ENCODE measurements around the gene IL6. TPM values are rescaled to one million over a fixed set of nuclear protein-coding genes. Genes with fewer than 3 reads are reported as not detected.
A peak's percentile ranks its signal among the peaks of the same experiment; 100 is the strongest.
"Not testable (repeated sequence)": the region's sequence is repeated elsewhere in the genome, so short reads cannot be mapped to it uniquely, and the experiment has no call there.

The IL6 gene
- 1 to 10 TPM in 1 of 2 donors, under 1 TPM in 1; 0.99 to 2.9 TPM for total RNA-seq

DNA sequence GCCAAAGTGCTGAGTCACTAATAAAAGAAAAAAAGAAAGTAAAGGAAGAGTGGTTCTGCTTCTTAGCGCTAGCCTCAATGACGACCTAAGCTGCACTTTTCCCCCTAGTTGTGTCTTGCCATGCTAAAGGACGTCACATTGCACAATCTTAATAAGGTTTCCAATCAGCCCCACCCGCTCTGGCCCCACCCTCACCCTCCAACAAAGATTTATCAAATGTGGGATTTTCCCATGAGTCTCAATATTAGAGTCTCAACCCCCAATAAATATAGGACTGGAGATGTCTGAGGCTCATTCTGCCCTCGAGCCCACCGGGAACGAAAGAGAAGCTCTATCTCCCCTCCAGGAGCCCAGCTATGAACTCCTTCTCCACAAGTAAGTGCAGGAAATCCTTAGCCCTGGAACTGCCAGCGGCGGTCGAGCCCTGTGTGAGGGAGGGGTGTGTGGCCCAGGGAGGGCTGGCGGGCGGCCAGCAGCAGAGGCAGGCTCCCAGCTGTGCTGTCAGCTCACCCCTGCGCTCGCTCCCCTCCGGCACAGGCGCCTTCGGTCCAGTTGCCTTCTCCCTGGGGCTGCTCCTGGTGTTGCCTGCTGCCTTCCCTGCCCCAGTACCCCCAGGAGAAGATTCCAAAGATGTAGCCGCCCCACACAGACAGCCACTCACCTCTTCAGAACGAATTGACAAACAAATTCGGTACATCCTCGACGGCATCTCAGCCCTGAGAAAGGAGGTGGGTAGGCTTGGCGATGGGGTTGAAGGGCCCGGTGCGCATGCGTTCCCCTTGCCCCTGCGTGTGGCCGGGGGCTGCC lies at the start of gene IL6:
Gene IL6 (plus strand): TSS at position 294 of the 807 bp plus-strand sequence. CDS start 63 bp downstream, at position 357.
- DNase-seq (peak; percentile 65 to 86 (median 76)), ATAC-seq (peak; percentile 69)
- Histone ChIP-seq H3K4me3 (no peak within 1 kb of the TSS), H3K4me1 (peaks cover 30% of the 10 kb centered on the region), H3K9me3 (no peaks in the 10 kb centered on the region), H3K27me3 (no peaks in the 10 kb centered on the region), H3K27ac (peak within 1 kb of the TSS in 2 of 4 donors; percentile 52), H3K36me3 (replicated peaks in 1 of 2; ENCODE audit: insufficient read depth in 1 of 2, low read depth in 2 of 2) (no peaks in the 10 kb centered on the region)
- TF ChIP-seq, protein P1, sequence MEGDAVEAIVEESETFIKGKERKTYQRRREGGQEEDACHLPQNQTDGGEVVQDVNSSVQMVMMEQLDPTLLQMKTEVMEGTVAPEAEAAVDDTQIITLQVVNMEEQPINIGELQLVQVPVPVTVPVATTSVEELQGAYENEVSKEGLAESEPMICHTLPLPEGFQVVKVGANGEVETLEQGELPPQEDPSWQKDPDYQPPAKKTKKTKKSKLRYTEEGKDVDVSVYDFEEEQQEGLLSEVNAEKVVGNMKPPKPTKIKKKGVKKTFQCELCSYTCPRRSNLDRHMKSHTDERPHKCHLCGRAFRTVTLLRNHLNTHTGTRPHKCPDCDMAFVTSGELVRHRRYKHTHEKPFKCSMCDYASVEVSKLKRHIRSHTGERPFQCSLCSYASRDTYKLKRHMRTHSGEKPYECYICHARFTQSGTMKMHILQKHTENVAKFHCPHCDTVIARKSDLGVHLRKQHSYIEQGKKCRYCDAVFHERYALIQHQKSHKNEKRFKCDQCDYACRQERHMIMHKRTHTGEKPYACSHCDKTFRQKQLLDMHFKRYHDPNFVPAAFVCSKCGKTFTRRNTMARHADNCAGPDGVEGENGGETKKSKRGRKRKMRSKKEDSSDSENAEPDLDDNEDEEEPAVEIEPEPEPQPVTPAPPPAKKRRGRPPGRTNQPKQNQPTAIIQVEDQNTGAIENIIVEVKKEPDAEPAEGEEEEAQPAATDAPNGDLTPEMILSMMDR (IDR thresholded peaks at IDR 0.05): no peak
- peak in 1 of 3 donors; percentile 14 for TF ChIP-seq POLR2A (IDR thresholded peaks at IDR 0.05)
- 25 to 28% methylated on average over 26 to 28 of the region's 28 CpGs for WGBS, 2 donors
- intact Hi-C loops (cut with DNase I): loop anchor here (5.0 kb wide), 1 partner anchor 165 kb away; no protein-coding TSS in a partner anchor

DNA sequence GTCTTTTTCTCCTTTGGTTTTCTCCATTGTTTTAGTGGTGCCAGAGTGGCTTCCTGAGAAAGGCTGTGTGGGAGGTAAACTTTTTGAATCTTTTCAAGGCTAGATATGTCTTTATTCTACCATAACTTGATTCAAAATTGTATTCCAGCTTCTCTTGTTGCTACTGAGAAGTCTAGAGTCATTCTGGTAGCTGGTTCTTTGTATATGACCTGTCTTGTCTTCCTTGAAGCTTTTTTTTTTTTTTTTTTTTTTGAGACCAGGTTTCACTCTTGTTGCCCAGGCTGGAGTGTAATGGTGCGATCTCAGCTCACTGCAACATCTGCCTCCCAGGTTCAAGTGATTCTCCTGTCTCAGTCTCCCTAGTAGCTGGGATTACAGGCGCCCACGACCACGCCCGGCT lies 49.7 kb upstream of the IL6 start:
- H3K9me3 ChIP-seq; H3K4me3 ChIP-seq; H3K36me3 ChIP-seq (replicated peaks in 1 of 2; ENCODE audit: insufficient read depth in 1 of 2, low read depth in 2 of 2); DNase-seq; H3K27me3 ChIP-seq; H3K4me1 ChIP-seq; intact Hi-C loops (cut with DNase I); H3K27ac ChIP-seq; ATAC-seq: not testable (repeated sequence)
- WGBS, 2 donors: 88 to 91% methylated on average over 5 of the region's 5 CpGs

DNA sequence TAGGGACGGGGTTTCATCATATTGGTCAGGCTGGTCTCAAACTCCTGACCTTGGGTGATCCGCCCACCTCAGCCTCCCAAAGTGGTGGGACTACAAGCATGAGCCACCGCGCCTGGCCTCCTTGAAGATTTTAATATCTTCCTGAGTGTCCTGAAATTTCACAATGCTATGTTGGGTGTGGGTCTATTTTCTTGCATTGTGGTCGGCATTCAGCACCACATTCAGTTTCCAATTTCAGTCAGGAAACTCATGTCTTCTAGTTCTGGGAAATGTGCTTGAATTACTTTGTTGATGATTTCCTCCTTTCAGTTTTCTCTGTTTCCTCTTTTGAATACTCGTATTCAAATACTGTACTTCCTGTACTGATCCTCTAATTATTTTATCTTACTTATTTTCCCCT lies 49.3 kb upstream of the IL6 start:
- WGBS, 2 donors: 64 to 68% methylated on average over 6 of the region's 6 CpGs
- Histone ChIP-seq H3K36me3 (replicated peaks in 1 of 2; ENCODE audit: insufficient read depth in 1 of 2, low read depth in 2 of 2) (no peaks in the 10 kb centered on the region), H3K4me1 (no peaks in the 10 kb centered on the region), H3K27ac (no peak overlapping the region), H3K27me3 (no peaks in the 10 kb centered on the region), H3K4me3 (no peak overlapping the region), H3K9me3 (no peaks in the 10 kb centered on the region)
- intact Hi-C loops (cut with DNase I): no loop called here
- ATAC-seq: no peak
- TF ChIP-seq, protein P1 (IDR thresholded peaks at IDR 0.05): no peak
- TF ChIP-seq POLR2A (IDR thresholded peaks at IDR 0.05): no peak
- no peak for DNase-seq

DNA sequence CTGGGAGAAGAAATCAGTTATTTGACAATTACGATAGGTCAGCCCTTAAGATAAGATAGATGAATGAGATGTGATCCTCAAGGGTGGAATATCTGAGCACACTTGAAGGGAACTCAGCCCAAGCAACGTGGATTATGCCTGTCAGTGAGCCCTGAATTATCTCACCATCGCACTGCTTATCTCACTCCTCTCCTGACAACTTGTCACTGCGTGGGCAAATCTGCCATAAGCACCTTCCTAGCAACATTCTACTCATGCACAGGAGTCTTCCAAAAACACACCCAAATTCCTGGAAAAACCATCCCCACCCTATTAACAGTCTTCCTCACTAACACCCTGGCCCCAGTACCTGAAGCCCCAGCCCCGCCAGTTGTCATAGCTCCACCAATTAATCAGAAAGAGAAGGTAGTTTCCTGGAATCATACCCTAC lies 46.5 kb upstream of the IL6 start:
- H3K27me3 ChIP-seq: no peaks in the 10 kb centered on the region
- no peak overlapping the region for H3K27ac ChIP-seq
- H3K4me3 ChIP-seq: no peak overlapping the region
- TF ChIP-seq, protein P1 (IDR thresholded peaks at IDR 0.05): no peak
- TF ChIP-seq POLR2A (IDR thresholded peaks at IDR 0.05): no peak
- H3K9me3 ChIP-seq: no peaks in the 10 kb centered on the region
- DNase-seq: no peak
- no peaks in the 10 kb centered on the region for H3K36me3 ChIP-seq (replicated peaks in 1 of 2; ENCODE audit: insufficient read depth in 1 of 2, low read depth in 2 of 2)
- no peaks in the 10 kb centered on the region for H3K4me1 ChIP-seq
- WGBS, 2 donors: 55 to 57% methylated on average over 5 of the region's 5 CpGs
- intact Hi-C loops (cut with DNase I): no loop called here
- ATAC-seq: no peak

DNA sequence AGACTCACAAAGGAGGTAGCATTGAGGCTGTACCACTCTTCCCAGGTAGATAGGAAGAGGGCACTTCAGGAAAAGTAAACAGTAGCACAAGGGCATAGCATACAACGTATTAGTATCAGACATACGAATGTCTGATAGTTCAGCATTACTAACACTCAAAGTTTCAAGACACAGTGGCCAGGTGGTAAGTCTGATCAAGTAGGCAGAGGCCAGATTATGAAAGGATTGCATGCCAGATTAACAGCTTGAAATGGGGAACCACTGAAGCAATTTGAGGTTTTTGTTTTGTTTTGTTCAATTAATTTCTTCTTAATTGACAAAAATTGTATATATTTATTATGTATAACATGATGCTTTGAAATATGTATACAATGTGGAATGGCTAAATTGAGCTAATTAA lies 45.7 kb upstream of the IL6 start:
- H3K4me3 ChIP-seq: no peak overlapping the region
- ATAC-seq (no peak), DNase-seq (no peak)
- H3K9me3 ChIP-seq: no peaks in the 10 kb centered on the region
- no peaks in the 10 kb centered on the region for H3K4me1 ChIP-seq
- no peak overlapping the region for H3K27ac ChIP-seq
- intact Hi-C loops (cut with DNase I): no loop called here
- WGBS, 2 donors: 43% methylated on average over 2 of the region's 2 CpGs
- no peaks in the 10 kb centered on the region for H3K27me3 ChIP-seq
- no peaks in the 10 kb centered on the region for H3K36me3 ChIP-seq (replicated peaks in 1 of 2; ENCODE audit: insufficient read depth in 1 of 2, low read depth in 2 of 2)
- no peak for TF ChIP-seq POLR2A (IDR thresholded peaks at IDR 0.05)
- TF ChIP-seq, protein P1 (IDR thresholded peaks at IDR 0.05): no peak

Data from body of pancreas (tissue), 4 donors.